Heart right ventricle (tissue), 16 donors: ENCODE measurements around the gene CTSZ. TPM values are rescaled to one million over a fixed set of nuclear protein-coding genes. Genes with fewer than 3 reads are reported as not detected.

Source experiments
- ATAC-seq, 8 donors: fragments of 200-7000 bp; cut with Tn5 transposase; one replicate each; pipeline ENCODE4 v1.9.1; 2020; ENCODE audit warnings: mild to moderate bottlenecking in 8 of 8, moderate library complexity in 8 of 8, moderate number of reproducible peaks in 1 of 8
- DNase-seq, 2 donors: peaks; one replicate each; pipeline ENCODE4 v3.0.0-alpha.2; 2020
- H3K27ac ChIP-seq, 10 donors: fragments of 200-600 bp; sonication (generic) in 2 of 10; one replicate each; pipeline versions ENCODE4 v1.5.0 to v1.8.0; 2020 to 2022; ENCODE audit warnings: mild to moderate bottlenecking in 3 of 10
- H3K27me3 ChIP-seq, 7 donors: fragments of 200-600 bp; one replicate each; pipeline ENCODE4 v1.8.0; 2021 to 2022; ENCODE audit warnings: mild to moderate bottlenecking in 2 of 7
- H3K36me3 ChIP-seq, 9 donors: fragments of 200-600 bp; sonication (generic) in 1 of 9; one replicate each; pipeline versions ENCODE4 v1.5.0 to v1.8.0; 2020 to 2022; ENCODE audit warnings: mild to moderate bottlenecking in 2 of 9
- H3K4me1 ChIP-seq, 9 donors: fragments of 200-600 bp; sonication (generic) in 1 of 9; one replicate each; pipeline versions ENCODE4 v1.5.0 to v1.8.0; 2020 to 2022; ENCODE audit warnings: mild to moderate bottlenecking in 4 of 9
- H3K4me3 ChIP-seq, 10 donors: fragments of 200-600 bp; sonication (generic) in 2 of 10; one replicate each; pipeline versions ENCODE4 v1.5.0 to v1.8.0; 2020 to 2022; ENCODE audit warnings: mild to moderate bottlenecking in 7 of 10, moderate library complexity in 2 of 10
- H3K9me3 ChIP-seq, 11 donors: fragments of 200-600 bp in 10 of 11; sonication (generic) in 2 of 11; one replicate each; pipeline versions ENCODE4 v1.5.0 to v1.8.0; 2013 to 2022; ENCODE audit warnings: mild to moderate bottlenecking in 2 of 11, control low read depth in 1 of 11, moderate library complexity in 1 of 11
- WGBS, 2 donors: extraction: QIAGEN DNeasy Blood & Tissue Kit; methylation state at CpG; one replicate each; pipeline ENCODE4 v1.1.7; 2013; ENCODE audit warnings: inconsistent platforms in 1 of 2; 5-methylcytosine and 5-hydroxymethylcytosine counted together
- intact Hi-C, 10 donors: fragments of 100-400 bp; cut with DNase I; formaldehyde crosslinking; loops; one replicate each; pipeline versions ENCODE4 v1.11.1 to v1.14.2; 2022
- polyA plus RNA-seq, 2 donors: library from polyadenylated mRNA; stranded (reverse); fragments of 200-250 nt; gene quantifications; one replicate each; pipeline ENCODE4 v1.2.3, GENCODE V29; 2013
- total RNA-seq, 10 donors: library from RNA; stranded (reverse); fragmentation: NEBNext Ultra II Directional in 3 of 10; extraction: Animal tissue kit (Norgen Biotek cat#: 25700) in 3 of 10; gene quantifications; one replicate each; pipeline versions ENCODE4 v1.2.1 to v1.2.4, GENCODE V29; 2021 to 2023
- TF ChIP-seq, protein P1 (sequence below), 9 donors: fragments of 200-600 bp; sonication (generic) in 2 of 9; IDR thresholded peaks; one replicate each; pipeline versions ENCODE4 v1.5.0 to v1.8.0; 2021 to 2022; ENCODE audit warnings: antibody characterized with exemption in 9 of 9, mild to moderate bottlenecking in 5 of 9, moderate library complexity in 1 of 9
- donor health status: Arrhythmogenic right ventricular cardiomyopathy.
- donor health status: ischemic (EF 13 %, LVEDD 7.1; RV severe dilation, severe dysfunction).
- donor health status: healthy with polysubstance abuse.
- donor health status: DM: no; HTN: yes; CAD: no.
- donor health status: DM: no; HTN: no; CAD: no.
- donor health status: ischemic (EF 25% LVEDD 6.9; RV normal size, moderate dysfunction).
- donor health status: ischemic (EF 25% LVEDD 5.7; RV mildly dilated, moderate dysfunction).
- donor health status: healthy.
- donor health status: DM: yes; HTN: yes; CAD: no.
- donor health status: Ischemic cardiomyopathy.
- donor health status: ischemic (EF 35%, LVEDD 5.7; RV mildly dilated, moderate dysfunction).
- donor health status: nonischemic (EF 11% LVEDD 7.7; RV severe dilation, severe dysfunction).
- donor health status: DM: yes; HTN: yes; CAD: no.
- donor health status: PGD.
- donor health status: ischemic (EF 29% LVEDD 5.4; RV normal size, mild dysfunction).
- donor health status: nonischemic (EF 23%, LVEDD 6.1; RV moderate dilation, normal function).

The CTSZ gene
- total and polyA plus RNA-seq, 12 donors = 83.9 to 278 (median 124) TPM

DNA sequence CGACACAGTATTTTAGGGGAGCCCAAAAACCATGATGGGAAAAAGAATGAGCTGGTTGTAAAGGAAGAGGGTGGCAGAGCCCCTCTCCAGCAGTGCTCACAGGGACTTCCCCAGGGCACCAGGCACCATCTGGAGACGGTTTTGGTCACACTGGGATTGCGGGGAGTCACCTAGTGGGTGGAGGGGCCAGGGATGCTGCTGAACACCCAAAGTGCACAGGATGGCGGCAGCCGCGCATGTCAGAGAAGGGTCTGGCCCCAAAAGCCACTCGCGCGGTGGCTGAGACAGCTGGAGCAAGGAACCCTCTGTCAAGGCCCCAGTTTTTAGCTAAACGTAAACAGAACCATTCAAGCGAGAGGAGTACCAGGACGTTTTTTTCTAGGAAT is 10.8 kb downstream of the CTSZ start:
- no peak for ATAC-seq
- no peak overlapping the region for H3K27ac ChIP-seq
- DNase-seq = no peak
- 92 to 93% methylated on average over 12 of the region's 12 CpGs for WGBS, 2 donors
- TF ChIP-seq, protein P1, sequence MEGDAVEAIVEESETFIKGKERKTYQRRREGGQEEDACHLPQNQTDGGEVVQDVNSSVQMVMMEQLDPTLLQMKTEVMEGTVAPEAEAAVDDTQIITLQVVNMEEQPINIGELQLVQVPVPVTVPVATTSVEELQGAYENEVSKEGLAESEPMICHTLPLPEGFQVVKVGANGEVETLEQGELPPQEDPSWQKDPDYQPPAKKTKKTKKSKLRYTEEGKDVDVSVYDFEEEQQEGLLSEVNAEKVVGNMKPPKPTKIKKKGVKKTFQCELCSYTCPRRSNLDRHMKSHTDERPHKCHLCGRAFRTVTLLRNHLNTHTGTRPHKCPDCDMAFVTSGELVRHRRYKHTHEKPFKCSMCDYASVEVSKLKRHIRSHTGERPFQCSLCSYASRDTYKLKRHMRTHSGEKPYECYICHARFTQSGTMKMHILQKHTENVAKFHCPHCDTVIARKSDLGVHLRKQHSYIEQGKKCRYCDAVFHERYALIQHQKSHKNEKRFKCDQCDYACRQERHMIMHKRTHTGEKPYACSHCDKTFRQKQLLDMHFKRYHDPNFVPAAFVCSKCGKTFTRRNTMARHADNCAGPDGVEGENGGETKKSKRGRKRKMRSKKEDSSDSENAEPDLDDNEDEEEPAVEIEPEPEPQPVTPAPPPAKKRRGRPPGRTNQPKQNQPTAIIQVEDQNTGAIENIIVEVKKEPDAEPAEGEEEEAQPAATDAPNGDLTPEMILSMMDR (IDR thresholded peaks at IDR 0.05) = no peak
- H3K27me3 ChIP-seq = no peaks in the 10 kb centered on the region
- intact Hi-C loops = loop anchor here in 1 of 10 donors (10.0 kb wide), 1 partner anchor 341 kb away; the partner anchor contains the start of gene STX16
- H3K9me3 ChIP-seq = no peaks in the 10 kb centered on the region
- H3K4me1 ChIP-seq = peaks cover 0 to 13% (median 4%) of the 10 kb centered on the region in 9 donors
- H3K36me3 ChIP-seq = peaks cover 0 to 100% (median 78%) of the 10 kb centered on the region in 9 donors
- no peak overlapping the region for H3K4me3 ChIP-seq

DNA sequence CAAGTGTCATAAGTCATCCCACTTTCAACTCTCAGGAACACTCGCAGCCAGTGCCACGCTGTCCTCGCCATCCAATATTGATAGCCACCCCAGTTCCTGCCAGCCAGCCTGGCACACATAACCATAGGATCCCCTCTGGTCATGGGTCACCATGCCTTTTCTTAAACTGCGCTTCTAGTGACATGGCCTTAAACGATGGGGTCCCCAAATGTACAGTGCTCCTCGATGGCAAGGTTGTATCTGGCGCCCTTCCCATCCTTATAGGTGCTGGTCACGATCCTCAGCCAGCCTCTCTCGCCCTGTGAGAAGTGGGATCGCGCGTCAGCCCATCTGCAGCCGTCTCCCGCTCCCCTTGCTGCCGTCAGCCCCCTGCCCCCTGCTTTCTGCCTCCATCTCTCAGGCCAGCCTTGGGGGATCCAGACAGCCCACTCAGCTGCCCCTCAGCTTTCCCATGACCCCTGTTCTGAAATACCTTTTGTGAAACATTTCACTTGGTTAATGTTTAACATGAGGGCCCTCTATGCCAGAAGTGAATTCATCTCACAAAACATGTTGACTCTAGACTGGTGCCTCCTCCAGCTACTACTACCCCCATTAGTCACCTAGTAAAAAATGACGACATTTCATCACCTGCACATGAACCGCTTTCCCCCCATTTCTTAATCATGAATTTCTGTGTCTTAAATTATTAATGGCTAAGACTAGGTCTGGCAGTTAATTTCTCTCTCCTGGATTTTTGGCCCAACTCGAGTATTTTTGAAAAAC is 11.4 kb downstream of the CTSZ start:
- TF ChIP-seq, protein P1 (IDR thresholded peaks at IDR 0.05) = no peak
- WGBS, 2 donors = 88% methylated on average over 18 of the region's 18 CpGs
- no peak overlapping the region for H3K4me3 ChIP-seq
- no peak overlapping the region for H3K27ac ChIP-seq
- no peak for DNase-seq
- peaks cover 0 to 100% (median 81%) of the 10 kb centered on the region in 9 donors for H3K36me3 ChIP-seq
- no peak for ATAC-seq
- H3K27me3 ChIP-seq = no peaks in the 10 kb centered on the region
- intact Hi-C loops = loop anchor here in 1 of 10 donors (10.0 kb wide), 1 partner anchor 341 kb away; the partner anchor contains the start of gene STX16
- H3K9me3 ChIP-seq = no peaks in the 10 kb centered on the region
- H3K4me1 ChIP-seq = peaks cover 0 to 13% (median 4%) of the 10 kb centered on the region in 9 donors

DNA sequence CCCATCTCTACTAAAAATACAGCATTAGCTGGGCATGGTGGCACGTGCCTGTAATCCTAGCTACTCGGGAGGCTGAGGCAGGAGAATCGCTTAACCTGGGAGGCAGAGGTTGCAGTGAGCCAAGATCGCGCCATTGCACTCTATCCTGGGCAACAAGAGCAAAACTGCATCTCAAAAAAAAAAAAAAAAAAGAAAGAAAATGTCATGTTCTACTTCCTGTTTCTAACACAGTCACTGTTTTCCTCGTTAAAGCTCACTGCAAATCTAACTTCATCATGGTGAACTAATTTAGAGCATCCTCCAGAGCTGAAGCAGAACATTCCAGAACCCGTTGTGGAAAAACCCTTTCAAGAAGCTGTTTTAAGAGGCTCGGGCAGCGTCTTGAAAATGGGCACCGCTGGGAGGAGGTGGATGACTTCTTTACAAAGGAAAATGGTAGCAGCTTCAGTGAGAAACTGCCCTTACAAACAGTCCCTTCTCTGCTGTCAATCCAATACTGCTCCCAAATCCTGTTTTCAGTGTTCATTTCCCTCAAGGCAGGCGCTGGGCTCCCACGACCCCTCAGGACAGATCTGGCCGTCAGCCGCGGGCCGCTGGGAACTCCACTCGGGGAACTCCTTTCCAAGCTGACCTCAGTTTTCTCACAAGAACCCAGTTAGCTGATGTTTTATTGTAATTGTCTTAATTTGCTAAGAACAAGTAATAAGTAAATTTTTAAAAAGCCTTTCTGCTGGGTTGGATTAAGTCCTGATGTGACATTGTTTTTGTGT is 12.5 kb downstream of the CTSZ start:
- Histone ChIP-seq H3K9me3 (no peaks in the 10 kb centered on the region), H3K36me3 (peaks cover 0 to 100% (median 85%) of the 10 kb centered on the region in 9 donors), H3K27me3 (no peaks in the 10 kb centered on the region), H3K4me1 (peaks cover 0 to 13% (median 4%) of the 10 kb centered on the region in 9 donors), H3K27ac (peak overlapping the region in 4 of 10 donors; percentile 1 to 27 (median 18)), H3K4me3 (no peak overlapping the region)
- DNase-seq (no peak), ATAC-seq (peak in 1 of 8 donors; percentile 48)
- TF ChIP-seq, protein P1 (IDR thresholded peaks at IDR 0.05) = no peak
- 68 to 81% methylated on average over 17 of the region's 17 CpGs for WGBS, 2 donors
- intact Hi-C loops = loop anchor here in 1 of 10 donors (10.0 kb wide), 1 partner anchor 340 kb away; the partner anchor contains the start of gene STX16
